Naive thymus-derived CD4-positive, alpha-beta T cell (primary cell): ENCODE measurements around the gene PAOX. TPM values are rescaled to one million over a fixed set of nuclear protein-coding genes. Genes with fewer than 3 reads are reported as not detected.
A peak's percentile ranks its signal among the peaks of the same experiment; 100 is the strongest.

ENCODE experiments used
- ATAC-seq: fragments of 150-1000 bp; cut with Tn5 transposase; 2 replicates; pipeline ENCODE4 v1.10.0; 2021; ENCODE audit warnings: mild to moderate bottlenecking, moderate library complexity
- CTCF ChIA-PET: fragments of 350-600 bp; sonication (Branson Sonifier 250); formaldehyde crosslinking; loops from one replicate; lab custom pipeline; 2021; ENCODE audit warnings: antibody characterized with exemption; lab: Charles Lee
- POLR2A ChIA-PET: fragments of 350-600 bp; sonication (Branson Sonifier 250); formaldehyde crosslinking; loops from one replicate; lab custom pipeline; 2021; ENCODE audit warnings: antibody characterized with exemption, inconsistent platforms; lab: Charles Lee
- DNase-seq, 9 donors: peaks; one replicate each; pipeline versions ENCODE4 v3.0.0 to v3.0.0-alpha.2; 2020 to 2022; ENCODE audit warnings: mixed read lengths in 1 of 9
- H3K27ac ChIP-seq: one replicate; pipeline ENCODE4 v1.7.0; 2013; ENCODE audit warnings: mild to moderate bottlenecking, low read depth, low read length, moderate library complexity
- H3K27me3 ChIP-seq, 2 donors: one replicate each; pipeline ENCODE4 v1.7.0; 2013; ENCODE audit warnings: low read length in 2 of 2, mild to moderate bottlenecking in 2 of 2, moderate library complexity in 2 of 2; ENCODE audit not compliant: control insufficient read depth in 2 of 2, insufficient read depth in 2 of 2
- H3K36me3 ChIP-seq, 3 experiments: 1 replicate in 2 of 3; 2 replicates in 1 of 3; pipeline ENCODE4 v1.7.0; 2013; ENCODE audit warnings: low read length in 3 of 3, mild to moderate bottlenecking in 3 of 3, moderate library complexity in 1 of 3; ENCODE audit not compliant: insufficient read depth in 3 of 3, control insufficient read depth in 2 of 3
- H3K4me1 ChIP-seq, 2 donors: one replicate each; pipeline ENCODE4 v1.7.0; 2013; ENCODE audit warnings: low read length in 2 of 2, mild to moderate bottlenecking in 2 of 2, moderate library complexity in 1 of 2; ENCODE audit not compliant: control insufficient read depth in 2 of 2, insufficient read depth in 2 of 2
- H3K4me3 ChIP-seq: 2 replicates; pipeline ENCODE4 v1.7.0; 2013; ENCODE audit warnings: mild to moderate bottlenecking, low read length
- H3K9me3 ChIP-seq, 3 experiments: 1 replicate in 2 of 3; 2 replicates in 1 of 3; pipeline ENCODE4 v1.7.0; 2013; ENCODE audit warnings: low read length in 3 of 3; ENCODE audit not compliant: control insufficient read depth in 2 of 3
- H3K27ac Mint-ChIP-seq, 9 donors: one replicate each; pipeline ENCODE4 v1.8.0; 2020 to 2022; ENCODE audit warnings: mixed read lengths in 9 of 9, mild to moderate bottlenecking in 8 of 9, moderate library complexity in 5 of 9, inconsistent platforms in 2 of 9
- H3K27me3 Mint-ChIP-seq, 5 donors: one replicate each; pipeline ENCODE4 v1.8.0; 2021 to 2022; ENCODE audit warnings: mixed read lengths in 5 of 5, mild to moderate bottlenecking in 1 of 5
- H3K36me3 Mint-ChIP-seq, 5 donors: one replicate each; pipeline ENCODE4 v1.8.0; 2020 to 2022; ENCODE audit warnings: mixed read lengths in 5 of 5, mild to moderate bottlenecking in 3 of 5, inconsistent platforms in 1 of 5
- H3K4me1 Mint-ChIP-seq, 7 donors: one replicate each; pipeline ENCODE4 v1.8.0; 2020 to 2022; ENCODE audit warnings: mixed read lengths in 7 of 7, mild to moderate bottlenecking in 3 of 7, inconsistent platforms in 1 of 7
- H3K4me3 Mint-ChIP-seq, 10 donors: one replicate each; pipeline ENCODE4 v1.8.0; 2020 to 2022; ENCODE audit warnings: mild to moderate bottlenecking in 10 of 10, mixed read lengths in 10 of 10, moderate library complexity in 6 of 10, inconsistent platforms in 2 of 10
- H3K9me3 Mint-ChIP-seq, 11 donors: one replicate each; pipeline ENCODE4 v1.8.0; 2020 to 2022; ENCODE audit warnings: mixed read lengths in 11 of 11, mild to moderate bottlenecking in 4 of 11, inconsistent platforms in 1 of 11, moderate library complexity in 1 of 11
- intact Hi-C, 2 donors: fragments of 100-400 bp; cut with micrococcal nuclease; formaldehyde crosslinking; loops; one replicate each; pipeline ENCODE4 v1.15.1; 2023
- polyA plus RNA-seq, 2 donors: library from polyadenylated mRNA; unstranded; fragments of 300-500 nt; fragmentation: Illumina TruSeq; gene quantifications; one replicate each; pipeline ENCODE4 v1.2.3, GENCODE V29; 2021
- total RNA-seq, 6 experiments: library from RNA in 5 of 6; stranded (reverse) in 5 of 6; gene quantifications; 1 replicate in 5 of 6; 2 replicates in 1 of 6; pipeline ENCODE4 v1.2.3 and lab custom pipeline; 2021 to 2026

PAOX gene
- total and polyA plus RNA-seq, 7 experiments from 2014 or later = 1.6 to 9.8 (median 7.7) TPM

- intact Hi-C loops = no loop called here
- H3K27ac ChIP-seq = no peak overlapping the region
- H3K4me1 Mint-ChIP-seq = peaks cover 0 to 6% (median 4%) of the 10 kb centered on the region in 7 donors
- H3K4me1 ChIP-seq = no peaks in the 10 kb centered on the region
- DNase-seq = no peak
- ChIA-PET CTCF (interaction anchor here (1.1 kb wide), 1 partner anchor 24 kb away, joined by 3 read pairs; no protein-coding TSS in a partner anchor), POLR2A (interaction anchor here (1.5 kb wide), 1 partner anchor 36 kb away, joined by 3 read pairs; no protein-coding TSS in a partner anchor)
- no peaks in the 10 kb centered on the region for H3K9me3 ChIP-seq
- no peaks in the 10 kb centered on the region for H3K36me3 ChIP-seq
- H3K9me3 Mint-ChIP-seq = no peaks in the 10 kb centered on the region
- H3K4me3 ChIP-seq = no peak overlapping the region
- no peaks in the 10 kb centered on the region for H3K27me3 ChIP-seq
- H3K27ac Mint-ChIP-seq = no peak overlapping the region
- H3K36me3 Mint-ChIP-seq = no peaks in the 10 kb centered on the region
- no peak overlapping the region for H3K4me3 Mint-ChIP-seq
- ATAC-seq = no peak
- peaks cover 0 to 6% (median 0%) of the 10 kb centered on the region in 5 donors for H3K27me3 Mint-ChIP-seq
Measured at GRCh38 chr10:133353202-133353959, 25.7 kb upstream of the PAOX start.

DNA sequence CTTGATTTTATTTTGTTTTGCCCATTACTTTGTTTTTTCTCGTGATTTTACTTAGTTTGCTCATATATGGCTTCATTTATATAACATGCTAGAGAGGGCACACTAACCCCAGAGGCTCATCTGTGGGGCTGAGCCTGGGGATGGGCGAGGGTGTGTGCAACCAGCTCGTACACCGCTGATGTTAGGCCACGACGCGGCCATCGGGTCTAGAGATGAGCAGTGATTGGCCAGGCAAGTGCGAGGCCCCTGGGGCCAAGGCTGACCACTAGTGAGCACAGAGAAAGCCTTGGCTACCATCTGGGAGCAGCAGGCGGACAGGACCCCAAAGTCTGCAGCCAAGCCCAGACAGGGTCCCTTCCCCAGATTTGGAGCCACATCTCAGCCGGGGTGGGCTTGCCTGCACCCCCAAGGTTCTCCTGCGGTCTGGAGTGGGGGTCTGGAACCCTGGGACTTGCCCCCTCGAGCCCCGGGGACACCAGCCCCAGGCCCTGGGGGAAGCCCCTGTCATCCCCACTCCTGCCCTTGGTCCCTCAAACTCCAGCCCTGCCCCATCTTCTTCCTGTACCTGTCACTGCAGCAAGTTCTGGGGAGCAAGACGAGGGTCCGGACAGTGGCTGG lies 25.0 kb upstream of the PAOX start:
- H3K27ac Mint-ChIP-seq = no peak overlapping the region
- Histone ChIP-seq H3K27ac (no peak overlapping the region), H3K4me1 (no peaks in the 10 kb centered on the region), H3K4me3 (no peak overlapping the region), H3K36me3 (no peaks in the 10 kb centered on the region), H3K27me3 (no peaks in the 10 kb centered on the region), H3K9me3 (no peaks in the 10 kb centered on the region)
- ChIA-PET CTCF (no interaction called here), POLR2A (interaction anchor here (1.5 kb wide), 1 partner anchor 35 kb away, joined by 3 read pairs; no protein-coding TSS in a partner anchor)
- no peak for DNase-seq
- ATAC-seq = no peak
- H3K36me3 Mint-ChIP-seq = no peaks in the 10 kb centered on the region
- peaks cover 0 to 3% (median 0%) of the 10 kb centered on the region in 5 donors for H3K27me3 Mint-ChIP-seq
- no peak overlapping the region for H3K4me3 Mint-ChIP-seq
- intact Hi-C loops = no loop called here
- H3K4me1 Mint-ChIP-seq = peaks cover 0 to 6% (median 4%) of the 10 kb centered on the region in 7 donors
- H3K9me3 Mint-ChIP-seq = no peaks in the 10 kb centered on the region

GRCh38 chr10:133354672-133355240 lies 24.3 kb upstream of the PAOX start:
- Mint-ChIP-seq H3K27ac (no peak overlapping the region), H3K36me3 (no peaks in the 10 kb centered on the region), H3K4me1 (peaks cover 0 to 6% (median 4%) of the 10 kb centered on the region in 7 donors), H3K27me3 (no peaks in the 10 kb centered on the region), H3K4me3 (no peak overlapping the region), H3K9me3 (no peaks in the 10 kb centered on the region)
- CTCF ChIA-PET = interaction anchor here (1.3 kb wide), 1 partner anchor 25 kb away, joined by 3 read pairs; no protein-coding TSS in a partner anchor
- intact Hi-C loops = loop anchor here (5.0 kb wide), 2 partner anchors 38 to 1047 kb away; partner anchors contain the start of genes MTG1 (in 1 of the 2) and STK32C (in 1 of the 2)
- H3K4me3 ChIP-seq = no peak overlapping the region
- POLR2A ChIA-PET = interaction anchor here (1.7 to 2.7 kb wide), 2 partner anchors 19 to 36 kb away, joined by 4 to 16 read pairs; partner anchors contain the start of gene CALY
- no peaks in the 10 kb centered on the region for H3K36me3 ChIP-seq
- DNase-seq (no peak), ATAC-seq (no peak)
- H3K9me3 ChIP-seq = no peaks in the 10 kb centered on the region
- H3K27me3 ChIP-seq = no peaks in the 10 kb centered on the region
- no peaks in the 10 kb centered on the region for H3K4me1 ChIP-seq
- H3K27ac ChIP-seq = no peak overlapping the region

GRCh38 chr10:133355266-133355665 lies 23.8 kb upstream of the PAOX start:
- ChIA-PET CTCF (interaction anchor here (1.3 kb wide), 1 partner anchor 26 kb away, joined by 3 read pairs; no protein-coding TSS in a partner anchor), POLR2A (interaction anchor here (1.7 to 2.7 kb wide), 2 partner anchors 20 to 35 kb away, joined by 4 to 16 read pairs; partner anchors contain the start of gene CALY)
- Histone ChIP-seq H3K4me1 (no peaks in the 10 kb centered on the region), H3K36me3 (no peaks in the 10 kb centered on the region), H3K4me3 (no peak overlapping the region), H3K27ac (no peak overlapping the region), H3K27me3 (no peaks in the 10 kb centered on the region), H3K9me3 (no peaks in the 10 kb centered on the region)
- H3K4me3 Mint-ChIP-seq = no peak overlapping the region
- H3K9me3 Mint-ChIP-seq = no peaks in the 10 kb centered on the region
- H3K4me1 Mint-ChIP-seq = peaks cover 0 to 6% (median 4%) of the 10 kb centered on the region in 7 donors
- H3K36me3 Mint-ChIP-seq = no peaks in the 10 kb centered on the region
- intact Hi-C loops = loop anchor here (5.0 kb wide), 2 partner anchors 37 to 1048 kb away; partner anchors contain the start of genes MTG1 (in 1 of the 2) and STK32C (in 1 of the 2)
- DNase-seq = no peak
- no peaks in the 10 kb centered on the region for H3K27me3 Mint-ChIP-seq
- no peak overlapping the region for H3K27ac Mint-ChIP-seq
- ATAC-seq = no peak

DNA sequence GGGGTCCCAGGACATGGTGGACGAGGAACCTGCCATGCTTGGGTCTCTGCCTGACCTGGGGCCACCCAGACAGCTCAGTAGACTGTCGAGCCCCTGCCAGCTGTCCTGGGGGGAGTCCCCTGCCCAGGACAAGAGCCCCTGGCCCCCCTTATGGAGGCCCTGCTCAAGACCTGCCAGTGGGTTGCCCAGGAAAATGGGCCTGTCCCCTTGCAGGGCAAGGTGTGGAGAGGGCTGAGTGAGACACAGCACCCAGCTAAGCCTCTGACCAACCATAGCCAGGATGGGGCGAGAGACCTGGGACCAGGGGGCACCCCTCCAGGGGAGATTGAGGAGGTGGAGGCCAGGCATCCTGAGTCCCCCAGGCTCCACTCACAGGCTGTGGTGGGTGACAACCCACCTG lies 23.1 kb upstream of the PAOX start:
- CTCF ChIA-PET = interaction anchor here (0.7 to 1.3 kb wide), 2 partner anchors 23 to 26 kb away, joined by 3 read pairs; no protein-coding TSS in a partner anchor
- intact Hi-C loops = loop anchor here (5.0 kb wide), 2 partner anchors 36 to 1049 kb away; partner anchors contain the start of genes MTG1 (in 1 of the 2) and STK32C (in 1 of the 2)
- Mint-ChIP-seq H3K4me1 (peaks cover 0 to 6% (median 4%) of the 10 kb centered on the region in 7 donors), H3K36me3 (no peaks in the 10 kb centered on the region), H3K27me3 (no peaks in the 10 kb centered on the region), H3K27ac (peak overlapping the region in 2 of 9 donors; percentile 13 to 14), H3K4me3 (peak overlapping the region; percentile 55 to 84 (median 74)), H3K9me3 (no peaks in the 10 kb centered on the region)
- Histone ChIP-seq H3K4me3 (no peak overlapping the region), H3K27ac (no peak overlapping the region), H3K36me3 (no peaks in the 10 kb centered on the region), H3K9me3 (no peaks in the 10 kb centered on the region), H3K27me3 (no peaks in the 10 kb centered on the region), H3K4me1 (no peaks in the 10 kb centered on the region)
- POLR2A ChIA-PET = interaction anchor here (0.8 to 2.7 kb wide), 4 partner anchors 20 to 40 kb away, joined by 3 to 16 read pairs (median 4); partner anchors contain the start of gene CALY
- ATAC-seq = no peak
- DNase-seq = no peak
